HG02981 (cell line): ENCODE measurements around the gene GOLGA8G.
"Not testable (repeated sequence)": the region's sequence is repeated elsewhere in the genome, so short reads cannot be mapped to it uniquely, and the experiment has no call there.

Experiments used
- ATAC-seq: cut with Tn5 transposase; IDR thresholded peaks from one replicate; pipeline ENCODE4 v1.9.1; 2021; ENCODE audit warnings: mild to moderate bottlenecking, moderate library complexity; ENCODE audit not compliant: unreplicated experiment

Gene GOLGA8G

DNA sequence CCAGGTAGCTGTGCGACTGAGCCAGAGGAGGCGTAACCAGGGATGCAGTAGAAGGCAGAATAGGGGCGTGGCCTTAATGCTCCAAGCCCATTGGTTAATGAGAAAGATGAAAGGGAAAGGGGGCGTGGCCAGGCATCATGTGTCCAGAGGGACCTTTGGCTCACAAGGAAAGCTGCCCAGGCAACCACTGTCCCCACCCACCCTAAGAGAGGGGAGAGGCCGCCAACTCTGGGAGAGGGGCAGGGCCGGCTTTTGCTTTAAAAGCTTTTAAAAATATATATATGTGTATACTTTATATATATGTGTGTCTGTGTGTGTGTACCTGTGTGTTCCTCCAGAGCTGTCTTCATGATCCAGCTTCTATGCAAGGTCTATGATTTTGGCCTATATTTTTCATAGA lies at the start of gene GOLGA8G:
GOLGA8G (minus strand) TSS at position 18 of the 400 bp plus-strand sequence. CDS start 62 bp downstream, outside the sequence.
- not testable (repeated sequence) for ATAC-seq

DNA sequence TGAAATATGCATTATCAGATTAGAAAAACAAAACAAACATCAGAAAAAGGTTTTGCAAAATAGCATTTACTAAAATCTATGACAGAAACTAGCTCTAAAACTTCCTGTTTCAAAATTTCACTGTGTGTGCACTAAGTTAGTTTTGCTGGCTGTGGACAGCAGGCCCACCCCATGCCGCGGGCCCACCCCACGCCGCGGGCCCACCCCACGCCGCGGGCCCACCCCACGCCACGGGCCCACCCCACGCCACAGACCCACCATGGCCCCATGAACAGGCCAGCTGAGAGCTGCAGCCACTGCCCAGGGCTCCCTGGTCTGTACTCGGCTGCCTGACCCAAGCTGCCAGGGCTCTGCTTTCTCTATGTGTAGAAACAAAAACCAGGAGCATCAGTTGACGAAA lies 40.6 kb upstream of the GOLGA8G start:
- not testable (repeated sequence) for ATAC-seq

GRCh38 chr15:28553268-28553667 lies 20.5 kb upstream of the GOLGA8G start, which contains the start of gene GOLGA6L25:
TSS of gene GOLGA6L25 (plus strand) at chr15:28553568. CDS start at chr15:28553629, 61 bp downstream.
- ATAC-seq: not testable (repeated sequence)

- not testable (repeated sequence) for ATAC-seq
These were observed 17.6 kb downstream of the GOLGA8G start for GRCh38 chr15:28515208-28515607.

DNA sequence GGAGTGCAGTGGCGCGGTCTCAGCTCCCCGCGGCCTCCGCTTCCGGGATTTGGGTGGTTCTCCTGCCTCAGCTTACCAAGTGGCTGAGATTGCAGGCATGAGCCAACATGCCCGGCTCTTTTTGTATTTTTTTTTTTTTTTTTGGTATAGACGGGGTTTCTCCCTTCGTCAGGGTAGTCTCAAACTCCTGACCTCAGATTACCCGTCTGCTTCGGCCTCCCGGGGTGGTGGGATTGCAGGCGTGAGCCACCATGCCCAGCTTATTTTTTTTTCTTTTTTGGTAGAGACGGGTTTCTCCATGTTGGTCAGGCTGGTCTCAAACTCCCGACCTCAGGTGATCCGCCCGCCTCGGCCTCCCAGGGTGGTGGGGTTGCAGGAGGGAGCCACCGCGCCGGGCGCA lies 18.6 kb downstream of the GOLGA8G start:
- not testable (repeated sequence) for ATAC-seq

GRCh38 chr15:28508217-28508889 lies 24.4 kb downstream of the GOLGA8G start:
- ATAC-seq: not testable (repeated sequence)

- ATAC-seq: not testable (repeated sequence)
These were observed 51.4 kb downstream of the GOLGA8G start for GRCh38 chr15:28481340-28481739.
